Right atrium auricular region (tissue), 2 donors: ENCODE results near the gene CREB3L2. TPM values are rescaled to one million over a fixed set of nuclear protein-coding genes. Genes with fewer than 3 reads are reported as not detected.

ENCODE experiments used
- DNase-seq: peaks from one replicate; pipeline ENCODE4 v3.0.0-alpha.2; 2019; ENCODE audit warnings: low spot score
- H3K27ac ChIP-seq, 2 donors: fragments of 200-600 bp; sonication (generic); 1 replicate in 1 of 2; 2 replicates in 1 of 2; pipeline ENCODE4 v1.5.1; 2016 to 2019
- H3K27me3 ChIP-seq, 2 donors: fragments of 200-600 bp; sonication (generic); one replicate each; pipeline versions ENCODE4 v1.5.1 to v1.6.0; 2017 to 2019
- H3K36me3 ChIP-seq: fragments of 200-600 bp; sonication (generic); one replicate; pipeline ENCODE4 v1.5.1; 2016
- H3K4me1 ChIP-seq, 2 donors: fragments of 200-600 bp; sonication (generic); one replicate each; pipeline versions ENCODE4 v1.5.1 to v1.6.0; 2017 to 2019
- H3K4me3 ChIP-seq, 2 donors: fragments of 200-600 bp; sonication (generic); 1 replicate in 1 of 2; 2 replicates in 1 of 2; pipeline ENCODE4 v1.5.1; 2017 to 2019; ENCODE audit warnings: mild to moderate bottlenecking in 1 of 2, moderate library complexity in 1 of 2
- H3K9me3 ChIP-seq, 2 donors: fragments of 200-600 bp; sonication (generic); one replicate each; pipeline ENCODE4 v1.5.1; 2019
- total RNA-seq, 2 donors: library from RNA; depleted of rRNA; stranded (reverse); fragments of >200 nt; gene quantifications; one replicate each; pipeline ENCODE4 v1.1.0, GENCODE V29; 2016
- TF ChIP-seq, protein P1 (sequence below), 2 donors: fragments of 200-600 bp; sonication (generic); IDR thresholded peaks; one replicate each; pipeline ENCODE4 v1.5.1; 2019; ENCODE audit warnings: antibody characterized with exemption in 2 of 2

CREB3L2 gene
- total RNA-seq, 2 donors from 2014 or later = 25.6 to 39.6 TPM

DNA sequence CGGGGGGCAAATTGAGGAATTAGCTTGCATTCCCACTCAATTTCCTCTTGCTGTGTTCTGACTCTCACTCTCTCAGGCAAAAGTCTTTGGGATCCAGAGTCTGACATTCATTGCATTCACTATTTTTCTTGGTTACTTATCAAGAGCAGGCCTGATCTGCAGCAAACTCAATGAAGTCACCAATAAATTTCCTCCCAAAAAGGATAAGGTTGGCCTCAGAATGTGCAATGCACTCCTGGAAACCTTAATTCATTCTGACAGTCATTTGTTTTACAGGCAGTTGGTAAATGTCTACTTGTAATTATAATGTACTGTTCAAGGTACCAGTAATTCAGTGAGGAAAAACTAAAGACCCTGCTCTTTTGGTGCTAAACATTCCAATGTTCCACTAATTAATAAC lies 148.8 kb downstream of the CREB3L2 start:
- no peak for DNase-seq
- H3K4me1 ChIP-seq = no peaks in the 10 kb centered on the region
- no peaks in the 10 kb centered on the region for H3K27me3 ChIP-seq
- peaks cover 12% of the 10 kb centered on the region for H3K36me3 ChIP-seq
- TF ChIP-seq, protein P1, sequence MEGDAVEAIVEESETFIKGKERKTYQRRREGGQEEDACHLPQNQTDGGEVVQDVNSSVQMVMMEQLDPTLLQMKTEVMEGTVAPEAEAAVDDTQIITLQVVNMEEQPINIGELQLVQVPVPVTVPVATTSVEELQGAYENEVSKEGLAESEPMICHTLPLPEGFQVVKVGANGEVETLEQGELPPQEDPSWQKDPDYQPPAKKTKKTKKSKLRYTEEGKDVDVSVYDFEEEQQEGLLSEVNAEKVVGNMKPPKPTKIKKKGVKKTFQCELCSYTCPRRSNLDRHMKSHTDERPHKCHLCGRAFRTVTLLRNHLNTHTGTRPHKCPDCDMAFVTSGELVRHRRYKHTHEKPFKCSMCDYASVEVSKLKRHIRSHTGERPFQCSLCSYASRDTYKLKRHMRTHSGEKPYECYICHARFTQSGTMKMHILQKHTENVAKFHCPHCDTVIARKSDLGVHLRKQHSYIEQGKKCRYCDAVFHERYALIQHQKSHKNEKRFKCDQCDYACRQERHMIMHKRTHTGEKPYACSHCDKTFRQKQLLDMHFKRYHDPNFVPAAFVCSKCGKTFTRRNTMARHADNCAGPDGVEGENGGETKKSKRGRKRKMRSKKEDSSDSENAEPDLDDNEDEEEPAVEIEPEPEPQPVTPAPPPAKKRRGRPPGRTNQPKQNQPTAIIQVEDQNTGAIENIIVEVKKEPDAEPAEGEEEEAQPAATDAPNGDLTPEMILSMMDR (IDR thresholded peaks at IDR 0.05) = no peak
- no peaks in the 10 kb centered on the region for H3K9me3 ChIP-seq
- no peak overlapping the region for H3K4me3 ChIP-seq
- no peak overlapping the region for H3K27ac ChIP-seq

DNA sequence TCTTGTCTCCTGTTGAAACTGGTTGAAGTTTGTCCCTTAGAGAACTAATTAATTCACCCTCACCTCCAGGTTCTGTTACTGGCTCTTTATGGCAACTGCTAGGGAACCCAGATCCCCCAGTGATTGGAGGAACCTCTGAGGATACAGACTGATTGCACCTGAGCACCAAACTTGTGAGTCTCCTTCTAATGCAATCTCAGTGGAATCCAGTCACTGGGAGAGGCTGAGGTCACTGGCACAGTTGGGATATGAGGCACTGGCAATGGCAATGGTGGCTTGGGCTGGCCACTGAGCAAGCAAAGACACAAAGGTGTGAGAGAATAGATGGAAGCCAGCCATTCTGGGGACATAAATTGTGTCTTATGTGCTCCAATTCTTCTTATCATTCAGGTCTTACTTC lies 149.8 kb downstream of the CREB3L2 start:
- Histone ChIP-seq H3K36me3 (peaks cover 12% of the 10 kb centered on the region), H3K27me3 (no peaks in the 10 kb centered on the region), H3K4me3 (no peak overlapping the region), H3K9me3 (no peaks in the 10 kb centered on the region), H3K4me1 (peaks cover 0 to 5% of the 10 kb centered on the region in 2 donors), H3K27ac (no peak overlapping the region)
- TF ChIP-seq, protein P1 (IDR thresholded peaks at IDR 0.05) = no peak
- no peak for DNase-seq

DNA sequence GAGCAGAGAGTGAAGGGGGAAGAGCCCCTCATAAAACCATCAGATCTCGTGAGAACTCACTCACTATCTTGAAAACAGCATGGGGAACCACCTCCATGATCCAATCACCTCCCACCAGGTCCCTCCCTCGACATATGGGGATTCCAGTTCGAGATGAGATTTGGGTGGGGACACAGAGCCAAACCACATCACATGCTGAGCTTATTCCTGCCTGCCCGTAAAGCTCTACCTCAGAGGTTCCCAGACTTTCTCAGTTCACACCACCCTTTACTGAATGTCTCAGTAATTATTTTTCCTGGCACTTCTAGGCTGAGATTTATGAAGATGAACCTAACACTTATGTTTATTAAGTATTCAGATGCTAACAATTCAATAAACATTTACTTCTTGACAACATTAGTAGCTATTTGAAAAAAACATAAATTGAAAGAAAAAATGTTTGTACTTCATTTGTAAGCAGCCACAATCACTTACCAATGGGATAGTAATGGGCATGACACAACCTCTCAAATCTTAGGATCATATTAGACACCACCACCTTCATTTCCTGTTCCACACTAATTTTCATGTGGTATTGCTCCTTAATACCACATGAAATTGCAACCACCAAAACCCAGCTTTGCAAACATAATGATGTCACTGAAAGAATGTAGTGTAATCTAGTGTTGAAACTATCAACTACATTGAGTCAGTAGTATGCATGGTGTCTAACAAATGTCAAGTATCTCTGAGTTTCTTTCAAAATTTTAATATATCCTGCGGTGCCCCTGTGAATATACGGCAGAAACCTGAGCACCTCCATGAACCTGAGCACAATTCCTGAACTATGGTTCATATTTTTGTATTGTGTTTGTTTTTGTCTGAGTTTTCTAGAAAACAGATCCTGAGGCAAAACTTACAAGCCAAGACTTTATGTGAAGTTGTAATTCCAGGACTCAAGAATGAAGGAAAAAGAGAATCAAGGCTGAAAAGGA lies 150.6 kb downstream of the CREB3L2 start:
- Histone ChIP-seq H3K4me1 (peaks cover 0 to 10% of the 10 kb centered on the region in 2 donors), H3K4me3 (no peak overlapping the region), H3K36me3 (peaks cover 12% of the 10 kb centered on the region), H3K27ac (no peak overlapping the region), H3K27me3 (no peaks in the 10 kb centered on the region), H3K9me3 (no peaks in the 10 kb centered on the region)
- TF ChIP-seq, protein P1 (IDR thresholded peaks at IDR 0.05) = no peak
- DNase-seq = no peak

DNA sequence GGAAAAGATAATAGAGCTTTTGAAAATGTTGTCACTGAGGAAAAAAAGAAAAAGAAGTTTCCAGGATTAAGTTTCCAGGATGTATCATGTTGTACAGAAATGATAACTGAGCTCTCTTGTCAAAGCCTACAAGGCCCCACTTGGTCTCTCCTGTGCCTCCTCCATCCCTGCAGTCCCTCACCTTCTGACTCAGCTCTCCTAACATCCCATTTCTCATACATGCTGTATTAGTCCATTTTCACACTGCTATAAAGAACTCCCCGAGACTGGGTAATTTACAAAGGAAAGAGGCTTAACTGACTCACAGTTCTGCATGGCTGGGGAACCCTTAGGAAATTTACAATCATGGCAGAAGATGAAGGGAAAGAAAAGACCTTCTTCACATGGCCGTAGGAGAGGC lies 151.3 kb downstream of the CREB3L2 start:
- Histone ChIP-seq H3K9me3 (no peaks in the 10 kb centered on the region), H3K27me3 (no peaks in the 10 kb centered on the region), H3K27ac (no peak overlapping the region), H3K36me3 (peaks cover 11% of the 10 kb centered on the region), H3K4me3 (no peak overlapping the region), H3K4me1 (peaks cover 0 to 15% of the 10 kb centered on the region in 2 donors)
- TF ChIP-seq, protein P1 (IDR thresholded peaks at IDR 0.05) = no peak
- no peak for DNase-seq

DNA sequence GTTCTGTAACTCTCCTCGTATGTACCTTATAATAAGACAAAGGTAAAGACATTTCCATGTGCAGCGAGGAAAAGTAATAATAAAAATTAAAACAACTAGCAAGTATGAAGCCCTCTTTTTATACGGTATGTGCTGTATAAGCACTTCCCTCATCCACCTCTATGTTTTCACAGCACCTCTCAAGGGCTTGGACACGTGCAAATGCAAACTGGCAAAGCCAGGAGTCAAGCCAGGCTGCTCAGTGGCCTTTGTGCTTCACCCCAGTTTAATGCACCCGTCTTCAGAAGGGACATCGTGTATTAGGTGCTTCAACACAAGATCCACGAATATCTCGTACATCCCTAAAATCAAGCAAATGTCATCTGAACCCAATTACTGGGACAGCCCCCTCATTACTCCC lies 153.8 kb downstream of the CREB3L2 start:
- no peak overlapping the region for H3K4me3 ChIP-seq
- TF ChIP-seq, protein P1 (IDR thresholded peaks at IDR 0.05) = no peak
- no peak overlapping the region for H3K27ac ChIP-seq
- peaks cover 0 to 15% of the 10 kb centered on the region in 2 donors for H3K4me1 ChIP-seq
- H3K36me3 ChIP-seq = peaks cover 7% of the 10 kb centered on the region
- H3K9me3 ChIP-seq = no peaks in the 10 kb centered on the region
- no peak for DNase-seq
- no peaks in the 10 kb centered on the region for H3K27me3 ChIP-seq
